ENCODE data around the gene EZR.

The EZR gene

DNA sequence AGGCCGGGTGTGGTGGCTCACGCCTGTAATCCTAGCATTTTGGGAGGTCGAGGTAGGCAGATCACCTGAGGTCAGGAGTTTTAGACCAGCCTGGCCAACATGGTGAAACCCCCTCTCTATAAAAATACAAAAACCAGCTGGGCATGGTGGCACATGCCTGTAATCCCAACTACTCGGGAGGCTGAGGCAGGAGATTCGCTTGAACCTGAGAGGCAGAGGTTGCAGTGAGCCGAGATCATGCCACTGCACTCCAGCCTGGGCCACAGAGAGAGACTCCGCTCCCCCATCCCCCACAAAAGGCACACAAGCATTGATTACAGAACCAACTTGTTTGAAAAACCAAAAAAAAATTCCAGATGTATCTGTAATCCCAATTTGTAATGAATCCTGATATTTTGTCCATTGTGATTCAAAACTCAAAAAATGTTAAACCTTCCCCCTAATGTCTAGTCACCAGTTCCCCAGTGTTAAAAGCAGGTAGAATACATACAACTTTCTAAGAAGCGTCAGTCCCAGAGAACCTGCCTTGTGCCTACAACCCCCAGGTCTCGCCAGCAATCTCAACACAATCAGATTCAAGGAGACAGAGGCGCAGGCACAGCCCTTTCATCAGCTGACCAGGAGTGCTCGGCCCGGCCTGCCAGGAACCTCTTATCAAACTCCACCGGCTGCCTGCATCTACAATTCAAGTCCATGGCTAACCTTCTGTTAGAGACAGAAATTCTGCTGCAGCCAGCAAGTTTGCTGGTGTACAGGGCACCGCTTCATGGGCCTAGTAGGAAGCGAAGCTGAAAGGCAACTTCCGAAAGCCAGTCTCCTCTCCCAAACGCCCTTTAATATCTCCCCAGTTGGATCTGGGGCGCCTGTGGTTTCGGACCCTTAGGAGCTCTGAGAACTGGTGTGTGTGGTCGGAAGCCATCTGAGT lies 2.1 kb downstream of the EZR start:
- peak; percentile 82 for DNase-seq

DNA sequence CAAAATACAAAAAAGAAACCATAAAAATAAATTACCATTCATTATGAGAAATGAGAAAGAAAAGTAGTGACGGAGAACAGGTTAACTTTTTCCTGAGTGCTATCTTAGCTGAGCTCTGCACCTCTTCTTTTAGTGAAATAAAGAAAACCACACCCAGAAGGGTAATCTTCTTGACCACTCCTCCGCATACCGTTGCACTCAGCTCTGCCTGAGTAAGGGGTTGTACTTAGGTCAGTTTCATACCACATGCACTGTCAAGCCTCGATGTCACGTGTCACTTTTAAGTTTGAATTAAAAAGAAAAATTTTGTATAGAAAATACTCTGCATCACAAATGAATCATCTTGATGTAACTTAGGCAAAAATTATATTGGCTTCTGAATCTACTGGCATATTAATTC lies 2.8 kb downstream of the EZR start:
- DNase-seq, result peak; percentile 49

DNA sequence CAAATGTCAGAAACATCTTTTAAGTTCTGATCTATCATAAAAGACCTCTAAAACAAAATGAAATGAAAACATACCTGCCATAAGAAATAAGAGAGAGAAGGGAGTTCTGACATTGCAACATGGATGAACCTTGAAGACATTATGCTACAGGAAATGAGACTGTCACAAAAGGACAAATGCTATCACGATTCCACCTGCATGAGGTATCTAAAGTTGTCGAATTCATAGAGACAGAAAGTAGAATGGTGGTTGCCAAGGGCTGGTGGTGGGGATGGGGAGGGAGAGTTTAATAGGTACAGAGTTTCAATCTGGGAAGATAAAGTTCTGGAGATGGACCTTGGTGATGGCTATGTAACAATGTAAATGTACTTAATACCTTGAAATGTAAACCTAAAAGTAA lies 3.3 kb downstream of the EZR start:
- DNase-seq, result no peak

DNA sequence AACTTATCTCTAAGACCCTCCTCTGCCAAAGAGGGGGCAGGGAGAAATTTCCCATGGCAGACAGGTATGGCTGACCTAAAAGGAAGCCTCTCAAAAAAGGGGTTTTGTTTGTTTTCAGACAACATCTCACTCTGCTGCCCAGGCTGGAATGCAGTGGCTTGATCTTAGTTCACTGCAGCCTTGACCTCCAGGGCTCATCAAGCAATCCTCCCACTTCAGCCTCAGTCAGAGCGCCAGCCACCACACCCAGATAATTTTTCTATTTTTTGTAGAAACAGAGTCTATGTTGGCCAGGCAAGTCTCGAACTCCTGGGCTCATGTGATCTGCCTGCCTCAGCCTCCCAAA lies 3.8 kb downstream of the EZR start:
- no peak for DNase-seq

DNA sequence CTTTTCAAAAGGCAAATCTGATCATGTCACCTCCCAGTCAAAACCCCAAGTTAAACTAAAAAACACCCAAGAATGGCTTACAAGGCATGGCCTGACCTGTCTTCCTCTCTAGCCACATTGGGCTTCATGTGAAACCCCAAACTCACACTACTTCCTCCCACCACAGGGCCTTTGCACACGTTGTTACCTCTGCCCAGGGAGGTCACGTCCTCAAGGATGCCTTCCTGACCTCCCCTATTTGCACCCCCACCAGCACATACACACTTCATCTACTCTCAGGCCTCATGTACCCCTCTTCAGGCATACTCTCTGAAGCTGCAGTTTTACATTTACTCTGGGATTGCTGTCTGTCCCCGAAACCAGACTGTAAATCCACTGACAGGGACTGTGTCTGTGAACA lies 6.1 kb downstream of the EZR start:
- no peak for DNase-seq

DNA sequence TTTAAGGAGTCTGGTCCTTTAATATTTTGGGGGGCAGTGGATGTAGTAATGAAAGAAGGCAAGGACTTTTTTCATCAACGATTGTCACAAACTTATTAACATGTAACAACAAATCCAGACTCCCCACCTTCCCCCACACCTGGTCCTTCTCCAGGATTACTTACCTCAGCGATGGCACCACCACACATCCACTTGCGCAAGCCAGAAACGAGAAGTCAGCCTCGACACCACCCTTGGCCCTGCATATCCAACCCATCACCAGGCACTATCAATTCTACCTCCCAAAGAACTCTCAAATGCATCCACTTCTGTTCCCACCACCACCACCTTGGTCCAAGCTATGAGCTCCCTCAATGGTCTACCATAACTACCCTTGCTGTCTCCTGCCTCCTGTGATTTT lies 6.6 kb downstream of the EZR start:
- DNase-seq, result no peak

DNA sequence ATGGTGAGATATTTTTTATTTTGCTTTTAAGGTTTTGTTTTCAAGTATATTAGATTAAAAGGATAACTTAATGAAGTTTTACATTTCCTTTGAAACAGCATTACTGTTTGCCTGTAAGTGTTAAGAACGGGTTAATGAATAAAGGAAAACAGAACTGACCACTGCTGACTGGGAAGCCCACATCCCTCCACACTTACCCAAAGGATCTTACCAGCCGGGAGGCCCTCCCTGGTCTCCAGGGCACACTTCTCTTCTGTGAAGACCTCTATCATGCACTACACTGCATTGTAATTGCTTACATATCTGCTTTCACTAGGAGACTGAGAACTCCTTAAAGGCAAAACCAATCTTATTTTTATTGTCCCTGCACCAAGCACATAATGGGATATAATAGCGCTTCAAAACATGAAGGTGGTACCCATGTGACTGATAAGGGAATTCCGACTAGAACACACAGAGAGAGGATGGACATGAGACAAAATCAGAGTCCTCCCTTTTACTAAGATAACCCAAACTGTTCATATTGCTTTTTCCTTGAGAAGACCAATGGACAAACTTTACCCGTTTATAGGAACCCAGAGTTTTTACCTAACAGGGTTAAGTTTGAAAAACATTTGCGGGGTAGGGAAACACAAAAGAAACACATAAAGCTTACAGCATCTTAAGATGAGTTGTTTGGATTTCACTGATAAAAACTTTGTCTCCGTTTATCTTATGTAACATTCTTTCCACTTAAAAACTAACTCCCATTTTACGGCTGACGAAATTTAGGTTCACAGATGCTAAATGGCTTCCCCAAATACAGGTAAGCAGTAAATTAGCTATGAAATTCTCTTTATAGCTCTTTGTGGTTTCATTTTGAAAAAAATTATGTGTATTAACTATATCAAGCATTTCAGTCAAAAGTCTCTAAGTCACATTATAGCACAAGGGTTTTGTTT lies 8.7 kb downstream of the EZR start:
- no peak for DNase-seq

DNA sequence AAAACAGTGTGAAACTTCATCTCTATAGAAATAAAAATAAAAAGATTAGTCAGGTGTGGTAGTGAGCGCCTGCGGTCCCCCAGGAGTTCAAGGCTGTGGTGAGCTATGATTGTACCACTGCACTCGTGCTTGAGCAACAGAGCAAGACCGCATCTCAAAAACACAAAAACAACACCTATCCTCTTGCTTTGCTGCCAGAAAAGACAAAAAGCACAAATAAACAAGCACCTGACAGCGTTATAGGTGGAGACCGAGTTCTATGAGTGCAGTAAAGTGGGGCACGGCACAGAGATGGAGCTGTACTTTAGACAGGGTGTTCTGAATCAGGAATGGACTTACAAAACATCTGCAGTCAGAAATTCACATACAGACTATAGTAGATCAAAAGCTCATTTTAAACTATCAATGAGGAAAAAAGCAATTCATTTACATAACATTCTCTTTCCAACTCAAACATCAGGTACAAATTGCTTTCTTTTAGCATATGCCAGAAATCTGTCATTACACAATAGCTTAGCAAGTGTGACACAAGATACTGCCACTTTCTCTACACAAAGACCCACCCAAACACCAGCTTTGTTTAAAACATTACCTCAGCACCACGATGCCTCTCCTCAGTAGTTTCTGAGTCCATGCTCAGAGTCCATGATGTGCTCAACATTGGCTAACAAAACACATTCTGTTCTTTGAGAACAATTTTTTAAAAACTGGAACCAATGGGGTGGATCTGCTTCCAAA lies 10.1 kb downstream of the EZR start:
- no peak for DNase-seq

DNA sequence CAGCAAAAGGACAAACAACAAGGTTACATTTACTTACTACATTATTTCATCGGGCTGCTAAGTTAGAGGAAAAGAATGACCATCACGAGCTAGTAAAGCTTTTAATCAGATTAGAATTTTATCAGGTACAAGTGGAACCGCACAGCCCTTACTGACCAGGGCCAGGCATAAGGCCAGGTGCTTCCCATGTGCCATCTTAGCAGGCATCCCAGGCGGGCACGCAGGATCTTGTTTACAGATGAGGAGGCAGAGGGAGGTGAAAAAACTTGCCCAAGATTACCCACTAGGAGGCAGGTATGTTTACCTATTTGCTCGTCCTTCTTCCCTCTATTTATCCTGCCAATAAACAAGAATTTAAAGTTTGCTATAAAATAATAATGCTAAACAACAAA lies 10.7 kb downstream of the EZR start:
- no peak for DNase-seq

DNA sequence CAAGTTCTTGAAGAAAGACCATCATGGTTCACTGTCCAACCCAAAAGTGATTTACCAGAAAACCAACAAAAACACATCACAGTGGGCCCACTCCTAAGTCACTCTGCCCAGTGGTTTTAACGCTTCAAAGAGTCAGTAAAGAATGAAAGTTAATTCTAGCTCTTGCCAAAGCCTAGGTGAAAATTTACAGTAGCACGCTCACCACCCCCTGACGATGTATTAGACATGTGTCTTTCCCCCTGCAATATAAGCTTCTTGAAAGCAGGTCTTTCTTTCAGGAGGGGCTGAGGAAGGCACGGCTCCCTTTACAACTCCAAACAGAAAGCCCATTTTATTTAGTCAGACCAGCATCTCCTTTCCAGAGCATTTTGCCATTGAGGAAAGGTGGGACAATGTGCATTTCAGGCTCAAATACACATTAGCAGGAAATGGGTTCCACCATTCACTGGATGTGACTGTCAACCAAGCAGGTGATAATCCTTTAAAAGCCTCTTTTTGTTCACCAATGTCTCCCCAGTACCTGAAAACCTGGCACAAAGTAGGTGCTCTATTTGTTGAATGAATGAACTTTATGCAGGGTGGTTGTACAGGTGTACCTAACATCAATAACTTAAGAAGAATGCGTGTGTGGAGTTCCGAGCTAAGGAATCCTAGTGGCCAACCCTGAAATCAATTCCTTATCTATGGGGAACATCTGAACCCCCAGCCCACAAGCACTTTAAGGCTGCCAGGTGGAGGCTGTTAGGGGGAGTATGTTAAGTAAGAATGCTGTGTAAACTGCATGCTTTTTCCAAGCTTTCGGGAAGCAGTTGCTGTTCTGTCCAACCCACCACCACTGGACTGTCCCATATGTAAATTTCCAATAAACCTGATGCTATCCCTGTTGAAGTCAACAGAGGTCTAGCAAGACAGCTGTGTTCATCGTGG lies 11.4 kb downstream of the EZR start:
- no peak for DNase-seq

DNA sequence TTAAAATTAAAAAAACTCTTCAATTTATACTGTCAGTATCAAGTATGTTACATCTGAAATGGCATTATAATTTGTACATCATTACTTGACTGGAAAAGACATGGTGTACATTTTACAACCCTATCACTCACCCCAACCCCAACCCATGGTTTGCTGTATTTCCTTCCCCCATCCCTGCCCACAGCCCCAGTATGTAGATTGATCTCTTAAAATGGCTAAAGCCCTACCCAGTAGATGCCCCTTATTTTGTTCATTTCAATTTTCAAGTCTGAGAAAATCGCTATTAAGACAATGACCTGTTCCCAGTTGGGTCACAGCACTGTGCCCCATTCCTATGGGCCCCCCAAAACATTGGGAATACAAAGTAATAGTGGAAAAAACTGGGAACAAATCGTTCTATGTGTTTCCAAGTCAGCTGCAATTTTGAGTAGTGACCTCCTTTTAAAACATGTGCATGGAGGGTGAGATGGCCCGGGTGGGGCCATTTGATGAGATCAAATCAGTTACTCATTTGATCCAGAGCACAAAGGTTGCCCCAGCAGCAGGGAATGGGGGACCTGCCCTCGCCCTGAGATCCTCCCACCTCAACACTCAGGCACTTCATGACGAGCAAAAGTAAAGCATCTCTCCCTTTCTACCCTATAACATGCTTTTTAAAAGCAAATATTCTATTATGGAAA lies 13.3 kb downstream of the EZR start:
- no peak for DNase-seq

DNA sequence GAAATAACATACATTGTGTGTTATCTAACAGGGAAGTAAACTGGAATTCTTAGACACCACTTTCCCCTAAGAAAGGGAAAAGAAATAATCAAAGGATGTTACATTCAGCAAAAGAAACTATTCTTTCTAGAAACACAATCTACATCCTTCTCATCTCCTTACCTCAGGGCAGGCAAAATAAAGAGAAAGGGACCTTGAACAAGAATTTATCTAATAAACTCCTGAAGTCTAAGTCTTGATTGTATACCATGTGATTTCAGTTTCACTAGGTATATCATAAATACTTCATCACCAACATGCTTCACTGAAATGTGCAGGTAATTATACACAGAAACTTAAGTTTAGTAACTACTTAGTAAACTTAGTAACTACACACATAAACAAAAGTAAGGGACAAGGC lies 15.0 kb downstream of the EZR start:
- no peak for DNase-seq

DNA sequence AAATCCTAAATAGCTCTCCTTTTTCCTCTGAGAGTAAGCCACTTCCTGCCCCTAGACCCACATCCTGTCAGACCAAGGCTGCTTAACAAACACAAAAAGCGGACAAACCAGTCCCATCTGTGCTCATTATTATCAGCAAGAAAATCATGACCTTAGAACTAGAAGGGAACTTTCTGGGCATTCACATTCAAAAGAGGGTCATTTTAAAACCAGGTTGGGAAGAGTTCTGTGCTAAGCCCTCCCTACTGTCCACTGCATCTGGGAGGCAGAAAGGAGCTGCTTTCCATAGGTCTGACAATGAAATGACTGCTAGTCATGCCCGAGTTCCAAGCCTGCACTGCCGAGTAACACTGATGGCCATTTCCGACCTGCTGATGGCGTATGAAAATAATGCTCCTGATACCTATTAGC lies 15.4 kb downstream of the EZR start:
- no peak for DNase-seq

DNA sequence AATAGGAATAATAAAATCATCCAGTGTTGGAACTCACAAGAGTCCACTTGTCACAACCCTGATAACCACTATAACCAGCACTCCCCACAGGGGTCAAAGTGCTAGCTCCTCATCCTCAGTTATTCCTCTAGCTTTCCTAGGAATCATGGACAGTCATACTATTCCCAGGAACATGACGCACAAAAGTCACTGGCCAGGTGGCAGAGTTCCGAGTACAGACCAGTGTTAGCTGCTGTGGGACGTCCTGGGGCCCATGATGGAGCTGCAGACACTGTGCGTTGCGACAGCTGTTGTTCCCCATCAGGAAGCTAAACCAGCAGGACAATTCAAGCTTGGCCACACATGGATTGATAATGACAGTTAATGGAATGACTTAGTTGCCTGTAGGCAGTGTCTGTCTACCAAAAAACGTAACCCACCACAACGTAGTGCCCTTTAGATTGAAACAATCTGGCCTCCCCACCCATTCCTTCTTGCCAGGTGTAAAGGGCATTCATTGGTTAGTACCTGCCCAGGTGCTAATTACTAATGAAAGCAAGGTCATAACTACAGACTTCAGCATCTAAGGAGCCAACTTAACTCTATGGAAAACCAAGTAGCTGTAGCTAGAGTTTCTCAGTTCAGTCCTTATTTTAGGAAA lies 17.4 kb downstream of the EZR start:
- no peak for DNase-seq

DNA sequence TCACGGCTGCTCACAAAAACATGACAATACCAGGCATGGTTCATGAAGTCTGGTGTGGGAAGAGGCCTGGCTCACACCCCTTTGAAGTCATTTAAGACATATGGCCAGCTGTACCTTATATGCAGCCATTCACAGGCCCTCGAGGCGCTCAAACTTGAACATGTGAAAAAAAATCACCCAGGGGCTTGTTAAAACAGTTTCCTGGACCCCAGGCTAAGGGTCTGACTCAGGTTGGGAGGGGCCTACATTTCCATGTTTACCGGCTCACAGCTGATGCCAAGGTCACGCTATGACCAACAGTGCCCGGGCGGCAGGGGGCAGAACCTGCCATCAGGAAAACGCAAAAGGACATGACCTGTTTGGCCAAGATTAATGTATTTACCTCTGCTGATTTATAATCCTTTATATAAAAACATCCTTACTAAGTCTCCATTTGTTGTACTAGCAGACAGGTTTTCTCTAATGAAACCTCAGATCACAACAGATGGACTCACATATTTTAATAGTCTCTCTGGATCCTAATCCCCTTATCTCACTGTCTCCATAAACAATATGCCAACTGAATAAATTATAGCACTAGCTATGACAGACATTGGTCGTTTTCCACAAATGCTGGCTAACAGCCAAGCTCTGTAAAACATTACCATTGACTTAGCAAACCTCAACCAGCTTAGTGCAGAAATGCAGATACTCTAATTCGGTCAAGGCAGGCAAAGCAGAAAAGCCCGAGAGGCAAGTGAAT lies 19.9 kb downstream of the EZR start:
- DNase-seq, result peak; percentile 8

DNA sequence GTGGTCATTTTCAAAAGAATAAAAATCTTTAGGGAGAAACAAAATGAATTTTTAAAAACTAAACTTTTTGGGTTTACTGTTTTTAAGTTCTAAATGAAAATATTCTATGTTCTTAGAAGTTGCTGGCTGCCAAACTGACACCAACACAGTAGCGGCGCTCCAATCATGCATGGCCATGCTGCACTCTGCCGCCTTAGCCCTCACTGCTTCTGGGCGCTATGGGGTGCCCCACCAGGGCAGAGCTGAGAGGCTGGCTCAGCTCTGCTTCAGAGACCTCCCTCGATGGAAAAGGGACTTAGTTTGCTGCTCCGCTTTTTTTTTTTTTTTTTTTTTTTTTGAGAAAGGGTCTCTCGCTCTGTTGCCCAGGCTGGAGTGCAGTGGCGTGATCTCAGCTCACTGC lies 20.9 kb downstream of the EZR start:
- DNase-seq, result no peak

DNA sequence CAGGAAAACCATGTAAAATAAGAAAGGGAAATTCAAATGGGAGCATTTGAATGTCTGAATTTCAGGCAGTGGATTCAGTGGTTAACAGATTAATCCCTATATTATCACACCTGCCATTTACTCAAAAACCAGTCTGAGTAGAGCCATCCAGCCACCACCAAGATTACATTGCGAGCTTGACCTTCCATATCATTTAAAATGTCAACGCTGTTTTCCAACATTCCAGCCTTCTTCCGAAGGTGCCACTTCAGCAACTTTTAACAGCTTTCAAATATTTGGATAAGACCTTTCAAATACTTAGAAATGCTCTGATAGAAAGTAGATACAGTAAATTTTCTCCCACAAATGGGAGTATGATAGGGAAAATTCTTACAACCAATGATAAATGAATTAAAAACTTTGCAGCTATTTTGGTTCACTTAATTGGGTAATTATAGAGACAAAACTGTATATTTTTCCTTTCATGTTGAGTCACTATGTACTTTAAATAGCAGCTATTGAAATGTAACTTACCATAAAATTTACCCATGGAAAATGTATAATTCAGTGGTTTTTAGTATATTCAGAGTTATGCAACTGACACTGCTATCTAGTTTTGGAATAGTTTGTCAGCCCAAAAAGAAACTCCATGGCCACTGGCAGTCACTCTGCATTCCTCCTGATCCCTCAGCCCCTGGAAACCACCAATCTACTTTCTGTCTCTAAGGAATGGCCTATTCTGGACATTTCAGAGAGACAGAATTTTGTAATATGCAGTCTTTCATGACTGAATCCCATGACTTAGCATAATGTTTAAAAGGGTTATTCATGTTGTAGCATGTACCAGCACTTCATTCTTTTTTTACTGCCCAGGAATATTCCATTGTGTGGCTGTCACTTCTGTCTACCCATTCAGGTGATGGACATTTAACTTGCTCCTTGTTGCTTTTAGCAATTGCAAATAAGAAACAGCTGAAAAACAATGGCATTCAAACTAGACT lies 21.5 kb downstream of the EZR start:
- no peak for DNase-seq

DNA sequence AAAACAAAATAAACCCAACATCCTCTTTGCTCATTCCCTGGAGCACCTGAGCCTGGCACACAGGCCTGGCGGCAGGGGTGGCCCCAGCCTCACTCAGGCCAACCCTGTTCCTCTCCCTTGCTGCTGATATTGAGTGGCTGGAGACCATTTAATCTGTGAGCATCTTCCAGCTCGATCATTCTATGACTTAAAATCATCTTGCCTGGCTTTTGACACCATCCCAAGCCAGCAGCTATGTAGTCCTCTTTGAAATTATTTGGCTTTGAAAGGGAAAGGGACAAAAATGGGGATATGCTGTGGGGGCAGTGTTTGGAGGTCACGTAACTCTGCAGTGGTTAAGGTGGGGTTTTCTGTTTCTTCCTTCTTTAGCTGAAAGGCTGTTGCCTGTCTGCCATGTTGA lies 22.8 kb downstream of the EZR start:
- DNase-seq, result no peak

DNA sequence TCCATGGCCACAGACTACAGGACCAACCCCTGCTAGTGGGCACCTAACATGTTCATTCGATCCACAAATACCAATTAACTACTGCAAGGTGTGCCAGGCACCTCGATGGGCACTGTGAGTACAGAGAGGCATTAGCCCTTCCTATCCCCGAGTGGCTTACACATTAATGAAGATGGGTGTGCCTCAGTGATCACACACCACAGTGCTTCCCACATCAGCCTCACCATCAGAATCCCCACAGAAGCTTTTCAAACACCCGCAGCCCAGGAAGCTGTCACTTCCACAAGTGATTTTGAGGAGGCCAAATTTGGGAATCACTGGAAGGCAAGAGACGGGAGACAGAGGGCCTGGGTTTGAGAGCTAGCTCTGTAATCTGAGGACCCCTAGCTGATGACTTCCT lies 23.7 kb downstream of the EZR start:
- DNase-seq, result no peak
